Skeletal muscle tissue (tissue), 4 donors: Measurements from ENCODE around the gene PCSK6. TPM values are rescaled to one million over a fixed set of nuclear protein-coding genes. Genes with fewer than 3 reads are reported as not detected.

ENCODE experiments used
- H3K27ac ChIP-seq: one replicate; pipeline ENCODE4 v1.7.0; 2013; ENCODE audit warnings: mild to moderate bottlenecking, low read depth, low read length, inconsistent platforms
- H3K27me3 ChIP-seq, 3 donors: one replicate each; pipeline ENCODE4 v1.7.0; 2013; ENCODE audit warnings: low read length in 3 of 3; ENCODE audit not compliant: control insufficient read depth in 3 of 3, insufficient read depth in 3 of 3
- H3K36me3 ChIP-seq, 3 donors: one replicate each; pipeline ENCODE4 v1.7.0; 2013; ENCODE audit warnings: low read length in 3 of 3; ENCODE audit not compliant: control insufficient read depth in 3 of 3, insufficient read depth in 3 of 3
- H3K4me1 ChIP-seq, 3 donors: one replicate each; pipeline ENCODE4 v1.7.0; 2013; ENCODE audit warnings: low read length in 3 of 3, mild to moderate bottlenecking in 3 of 3; ENCODE audit not compliant: control insufficient read depth in 3 of 3, insufficient read depth in 3 of 3
- H3K4me3 ChIP-seq, 3 donors: one replicate each; pipeline ENCODE4 v1.7.0; 2013; ENCODE audit warnings: low read length in 3 of 3
- H3K9ac ChIP-seq, 3 donors: one replicate each; pipeline ENCODE4 v1.7.0; 2013; ENCODE audit warnings: low read length in 3 of 3, mild to moderate bottlenecking in 3 of 3, moderate library complexity in 2 of 3, low read depth in 1 of 3
- H3K9me3 ChIP-seq, 3 donors: one replicate each; pipeline ENCODE4 v1.7.0; 2013; ENCODE audit warnings: low read length in 3 of 3; ENCODE audit not compliant: control insufficient read depth in 3 of 3
- total RNA-seq: library from RNA; depleted of rRNA; stranded (reverse); fragments of >200 nt; gene quantifications from one replicate; pipeline ENCODE4 v1.2.3, GENCODE V29; 2014
- donor health status: Osteomylitis.

PCSK6 gene
- total RNA-seq, 1 donor from 2014 or later: 11.5 TPM

GRCh38 chr15:101500865-101501551 is 11.5 kb upstream of the PCSK6 start:
- Histone ChIP-seq H3K9me3 (no peaks in the 10 kb centered on the region), H3K4me1 (peaks cover 32 to 47% (median 35%) of the 10 kb centered on the region in 3 donors), H3K27ac (peak overlapping the region; percentile 94), H3K4me3 (no peak overlapping the region), H3K9ac (peak overlapping the region in 2 of 3 donors; percentile 61 to 72), H3K36me3 (no peaks in the 10 kb centered on the region), H3K27me3 (peaks cover 5 to 11% (median 8%) of the 10 kb centered on the region in 3 donors)

GRCh38 chr15:101499863-101500713 is 10.6 kb upstream of the PCSK6 start:
- H3K36me3 ChIP-seq: no peaks in the 10 kb centered on the region
- H3K27ac ChIP-seq: peak overlapping the region; percentile 94
- peak overlapping the region in 2 of 3 donors; percentile 18 to 49 for H3K4me3 ChIP-seq
- H3K9ac ChIP-seq: peak overlapping the region; percentile 40 to 72 (median 61)
- H3K4me1 ChIP-seq: peaks cover 32 to 47% (median 35%) of the 10 kb centered on the region in 3 donors
- no peaks in the 10 kb centered on the region for H3K9me3 ChIP-seq
- H3K27me3 ChIP-seq: peaks cover 14 to 18% (median 16%) of the 10 kb centered on the region in 3 donors

- no peak overlapping the region for H3K4me3 ChIP-seq
- H3K36me3 ChIP-seq: no peaks in the 10 kb centered on the region
- H3K27me3 ChIP-seq: peaks cover 14 to 18% (median 16%) of the 10 kb centered on the region in 3 donors
- H3K9ac ChIP-seq: peak overlapping the region in 1 of 3 donors; percentile 54
- peaks cover 32 to 47% (median 35%) of the 10 kb centered on the region in 3 donors for H3K4me1 ChIP-seq
- H3K9me3 ChIP-seq: no peaks in the 10 kb centered on the region
- H3K27ac ChIP-seq: no peak overlapping the region
Measured at GRCh38 chr15:101498717-101499480, 9.4 kb upstream of the PCSK6 start.

- no peak overlapping the region for H3K4me3 ChIP-seq
- no peak overlapping the region for H3K9ac ChIP-seq
- H3K27ac ChIP-seq: no peak overlapping the region
- peaks cover 32 to 47% (median 35%) of the 10 kb centered on the region in 3 donors for H3K4me1 ChIP-seq
- H3K27me3 ChIP-seq: peaks cover 14 to 18% (median 16%) of the 10 kb centered on the region in 3 donors
- no peaks in the 10 kb centered on the region for H3K36me3 ChIP-seq
- H3K9me3 ChIP-seq: no peaks in the 10 kb centered on the region
Measured at GRCh38 chr15:101498076-101498716, 8.7 kb upstream of the PCSK6 start.

- H3K9me3 ChIP-seq: no peaks in the 10 kb centered on the region
- H3K9ac ChIP-seq: no peak overlapping the region
- H3K36me3 ChIP-seq: no peaks in the 10 kb centered on the region
- no peak overlapping the region for H3K4me3 ChIP-seq
- no peak overlapping the region for H3K27ac ChIP-seq
- peaks cover 14 to 18% (median 16%) of the 10 kb centered on the region in 3 donors for H3K27me3 ChIP-seq
- peaks cover 27 to 48% (median 39%) of the 10 kb centered on the region in 3 donors for H3K4me1 ChIP-seq
Measured at GRCh38 chr15:101497484-101498034, 8.1 kb upstream of the PCSK6 start.

GRCh38 chr15:101497017-101497416 is 7.5 kb upstream of the PCSK6 start:
- H3K9ac ChIP-seq: no peak overlapping the region
- H3K27me3 ChIP-seq: peaks cover 14 to 18% (median 16%) of the 10 kb centered on the region in 3 donors
- no peak overlapping the region for H3K27ac ChIP-seq
- no peaks in the 10 kb centered on the region for H3K9me3 ChIP-seq
- H3K36me3 ChIP-seq: no peaks in the 10 kb centered on the region
- H3K4me3 ChIP-seq: no peak overlapping the region
- H3K4me1 ChIP-seq: peaks cover 27 to 44% (median 35%) of the 10 kb centered on the region in 3 donors

GRCh38 chr15:101496198-101496986 is 6.9 kb upstream of the PCSK6 start:
- Histone ChIP-seq H3K36me3 (no peaks in the 10 kb centered on the region), H3K27ac (no peak overlapping the region), H3K4me1 (peaks cover 24 to 38% (median 29%) of the 10 kb centered on the region in 3 donors), H3K27me3 (peaks cover 14 to 18% (median 16%) of the 10 kb centered on the region in 3 donors), H3K9ac (no peak overlapping the region), H3K9me3 (no peaks in the 10 kb centered on the region), H3K4me3 (no peak overlapping the region)

- peaks cover 14 to 26% (median 16%) of the 10 kb centered on the region in 3 donors for H3K27me3 ChIP-seq
- no peak overlapping the region for H3K4me3 ChIP-seq
- H3K27ac ChIP-seq: no peak overlapping the region
- H3K9ac ChIP-seq: no peak overlapping the region
- H3K4me1 ChIP-seq: peaks cover 19 to 30% (median 21%) of the 10 kb centered on the region in 3 donors
- H3K36me3 ChIP-seq: no peaks in the 10 kb centered on the region
- H3K9me3 ChIP-seq: no peaks in the 10 kb centered on the region
Measured at GRCh38 chr15:101495334-101496197, 6.1 kb upstream of the PCSK6 start.
